Thymus (tissue), 11 donors: ENCODE measurements around the gene TMEM132D. TPM values are rescaled to one million over a fixed set of nuclear protein-coding genes. Genes with fewer than 3 reads are reported as not detected.
"Not testable (repeated sequence)": the region's sequence is repeated elsewhere in the genome, so short reads cannot be mapped to it uniquely, and the experiment has no call there.

Experiments used
- DNase-seq, 9 donors: peaks; one replicate each; pipeline ENCODE4 v3.0.0-alpha.2; 2013; ENCODE audit warnings: low spot score in 9 of 9, low read depth in 6 of 9, missing footprints in 1 of 9
- H3K27ac ChIP-seq, 2 donors: one replicate each; pipeline ENCODE4 v1.5.1; 2013; ENCODE audit warnings: control low read depth in 1 of 2, low read depth in 1 of 2, low read length in 1 of 2, mild to moderate bottlenecking in 1 of 2, moderate library complexity in 1 of 2
- H3K27me3 ChIP-seq, 2 donors: one replicate each; pipeline ENCODE4 v1.5.1; 2013; ENCODE audit warnings: low read length in 1 of 2; ENCODE audit not compliant: control insufficient read depth in 2 of 2, insufficient read depth in 1 of 2
- H3K36me3 ChIP-seq, 2 donors: one replicate each; pipeline ENCODE4 v1.5.1; 2013; ENCODE audit warnings: low read length in 1 of 2, mild to moderate bottlenecking in 1 of 2, moderate library complexity in 1 of 2; ENCODE audit not compliant: control insufficient read depth in 2 of 2, insufficient read depth in 2 of 2
- H3K4me1 ChIP-seq, 2 donors: one replicate each; pipeline ENCODE4 v1.5.1; 2013; ENCODE audit warnings: low read length in 2 of 2; ENCODE audit not compliant: control insufficient read depth in 2 of 2, insufficient read depth in 2 of 2
- H3K4me3 ChIP-seq, 2 donors: one replicate each; pipeline ENCODE4 v1.5.1; 2013; ENCODE audit warnings: low read length in 2 of 2, control low read depth in 1 of 2, mild to moderate bottlenecking in 1 of 2
- H3K9me3 ChIP-seq, 2 donors: one replicate each; pipeline ENCODE4 v1.5.1; 2013; ENCODE audit warnings: low read length in 1 of 2, mild to moderate bottlenecking in 1 of 2; ENCODE audit not compliant: control insufficient read depth in 2 of 2, insufficient read depth in 1 of 2
- WGBS: extraction: QIAGEN DNeasy Blood & Tissue Kit; methylation state at CpG from one replicate; pipeline ENCODE4 v1.1.7; 2013; 5-methylcytosine and 5-hydroxymethylcytosine counted together
- polyA plus RNA-seq: library from polyadenylated mRNA; stranded (reverse); fragments of 200-250 nt; gene quantifications from one replicate; pipeline ENCODE4 v1.2.3, GENCODE V29; 2013
- total RNA-seq: library from RNA; stranded (reverse); fragments of 120-200 nt; gene quantifications from one replicate; pipeline ENCODE4 v1.2.4, GENCODE V29; 2013
- donor health status: healthy.

Gene TMEM132D
- total and polyA plus RNA-seq, 2 donors, result 0.02 TPM; not detected in 1

DNA sequence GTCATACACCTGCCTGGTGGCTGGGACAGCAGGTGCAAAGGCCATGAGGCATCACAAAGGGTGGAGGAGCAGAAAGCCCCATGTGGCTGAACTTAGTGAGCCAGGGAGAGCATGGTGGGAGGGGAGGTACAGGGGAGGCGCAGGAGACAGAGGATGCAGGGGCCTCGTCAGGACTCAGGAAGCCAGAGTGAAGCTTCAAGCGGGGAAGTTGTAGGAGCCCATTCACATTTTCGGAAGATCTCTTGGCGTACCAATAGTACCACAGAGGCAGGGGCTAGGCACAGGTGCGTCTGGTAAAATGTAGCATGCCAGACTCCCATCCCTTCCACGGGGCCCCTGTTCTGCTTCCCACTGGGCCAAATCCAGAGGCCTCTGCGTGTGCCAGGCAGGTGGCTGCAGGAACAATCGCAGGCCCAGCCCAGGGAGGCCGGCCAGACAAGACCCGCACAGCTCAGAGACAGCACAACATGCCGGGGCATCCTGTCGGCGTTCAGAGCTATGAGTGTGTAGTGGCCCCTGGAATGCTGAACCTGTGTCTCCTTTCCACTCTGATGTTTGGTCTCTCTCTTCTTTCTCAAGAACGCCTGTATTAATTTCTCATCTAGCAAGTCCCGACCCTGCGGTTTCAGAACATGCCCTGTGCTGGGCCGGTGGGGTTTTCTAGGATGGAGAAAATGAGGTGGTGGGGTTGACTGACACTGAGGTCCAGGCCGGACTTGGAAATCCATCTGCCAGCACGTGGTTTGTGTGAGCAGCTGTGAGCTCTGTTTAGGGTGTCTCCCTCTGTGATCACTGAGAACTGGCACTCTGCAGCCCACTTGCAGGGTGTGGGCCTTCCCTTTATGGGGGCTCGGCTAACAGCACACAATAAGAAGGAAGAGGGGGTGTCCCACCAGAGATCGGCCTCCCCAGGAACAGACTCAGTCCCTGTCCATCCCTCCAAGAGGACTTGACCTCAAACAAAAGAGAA lies 5.5 kb upstream of the TMEM132D start:
- H3K27me3 ChIP-seq, result peaks cover 8 to 11% of the 10 kb centered on the region in 2 donors
- no peaks in the 10 kb centered on the region for H3K9me3 ChIP-seq
- no peak for DNase-seq

DNA sequence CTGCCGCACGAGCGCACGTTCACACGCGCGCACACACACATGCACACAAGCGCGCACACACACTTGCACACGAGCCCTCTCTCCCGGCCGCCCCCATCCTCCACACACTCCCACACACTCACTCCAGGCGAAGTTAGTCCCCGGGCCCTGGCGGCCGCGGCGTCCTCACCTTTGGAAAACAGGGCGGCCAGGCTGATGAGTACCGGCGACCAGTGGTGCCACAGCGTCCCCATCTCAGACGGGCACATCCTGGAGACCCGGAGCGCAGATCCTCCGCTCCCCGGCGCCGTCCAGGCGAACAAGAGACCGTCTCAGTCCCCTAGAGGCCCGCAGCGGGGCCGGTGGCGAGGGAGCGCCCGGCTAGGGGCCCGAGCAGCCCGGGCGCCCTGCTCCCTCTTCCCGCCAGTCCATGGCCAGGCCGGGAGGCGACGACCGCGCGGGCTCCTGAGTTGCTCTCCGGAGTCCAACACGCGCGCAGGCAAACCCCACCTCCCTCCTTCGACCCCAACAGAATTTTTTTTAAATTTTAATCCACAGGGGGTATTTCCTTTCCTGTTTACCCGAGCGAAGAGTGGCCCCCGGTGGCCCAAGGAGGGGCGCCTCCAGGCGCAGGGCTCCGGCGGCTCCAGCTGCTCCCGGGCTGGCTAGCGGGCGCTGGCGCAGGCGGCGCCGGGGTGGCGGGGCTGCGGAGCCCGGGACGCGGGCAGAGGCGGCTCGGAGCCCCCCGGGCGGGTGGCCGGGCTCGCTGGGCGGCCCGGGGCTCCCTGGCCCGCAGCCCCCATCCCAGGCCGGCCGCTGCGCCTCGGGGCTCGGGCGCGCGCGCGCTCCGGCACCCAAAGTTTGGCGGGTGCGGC lies 506 bp downstream of the TMEM132D start:
- Histone ChIP-seq H3K27ac (no peak overlapping the region), H3K36me3 (no peaks in the 10 kb centered on the region), H3K27me3 (peaks cover 30 to 34% of the 10 kb centered on the region in 2 donors), H3K9me3 (no peaks in the 10 kb centered on the region), H3K4me3 (no peak overlapping the region), H3K4me1 (no peaks in the 10 kb centered on the region)
- WGBS, result 6% methylated on average over 93 of the region's 93 CpGs
- DNase-seq, result no peak

More for the DNA sequence above, 5.5 kb upstream of the TMEM132D start:
- no peaks in the 10 kb centered on the region for H3K36me3 ChIP-seq
- no peak overlapping the region for H3K27ac ChIP-seq
- H3K4me3 ChIP-seq, result no peak overlapping the region
- 90% methylated on average over 22 of the region's 22 CpGs for WGBS
- H3K4me1 ChIP-seq, result no peaks in the 10 kb centered on the region

DNA sequence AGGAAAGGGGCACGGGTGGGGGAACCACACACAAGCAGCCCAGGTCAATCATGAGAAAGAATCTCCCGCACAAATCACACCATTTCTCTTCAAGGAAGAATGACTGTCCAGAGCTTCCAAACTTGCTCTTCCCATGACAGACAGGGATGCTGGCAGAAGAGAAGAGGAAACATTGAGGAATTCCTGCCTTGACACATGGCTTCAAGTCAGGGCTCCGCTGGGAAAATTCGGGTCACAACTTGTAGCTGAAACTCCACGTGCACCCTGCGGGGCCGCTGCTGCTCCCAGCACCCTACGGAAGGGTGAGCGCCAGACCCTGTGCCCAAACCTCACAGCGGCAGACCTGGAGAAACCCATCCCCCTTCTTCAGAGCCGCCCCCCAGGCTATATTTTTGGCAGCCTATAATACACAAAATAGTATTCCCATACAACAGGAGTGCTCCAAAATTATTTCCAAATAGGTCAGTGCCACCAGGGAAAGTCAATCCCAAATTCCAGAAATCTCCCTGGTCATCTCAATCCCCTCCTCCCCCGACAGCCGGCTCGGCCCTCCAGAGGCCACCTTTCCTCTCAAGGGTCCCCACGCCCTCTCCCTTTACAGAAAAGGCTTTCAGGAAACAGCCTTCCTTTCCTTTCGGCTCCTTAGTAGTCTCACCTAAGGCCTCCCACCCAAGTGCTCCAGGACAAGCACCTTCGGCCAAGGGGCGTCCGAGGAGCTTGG lies 1.3 kb downstream of the TMEM132D start:
- no peak for DNase-seq
- H3K27ac ChIP-seq, result no peak overlapping the region
- no peaks in the 10 kb centered on the region for H3K4me1 ChIP-seq
- peaks cover 30 to 34% of the 10 kb centered on the region in 2 donors for H3K27me3 ChIP-seq
- 8% methylated on average over 19 of the region's 19 CpGs for WGBS
- H3K9me3 ChIP-seq, result no peaks in the 10 kb centered on the region
- no peaks in the 10 kb centered on the region for H3K36me3 ChIP-seq
- no peak overlapping the region for H3K4me3 ChIP-seq

DNA sequence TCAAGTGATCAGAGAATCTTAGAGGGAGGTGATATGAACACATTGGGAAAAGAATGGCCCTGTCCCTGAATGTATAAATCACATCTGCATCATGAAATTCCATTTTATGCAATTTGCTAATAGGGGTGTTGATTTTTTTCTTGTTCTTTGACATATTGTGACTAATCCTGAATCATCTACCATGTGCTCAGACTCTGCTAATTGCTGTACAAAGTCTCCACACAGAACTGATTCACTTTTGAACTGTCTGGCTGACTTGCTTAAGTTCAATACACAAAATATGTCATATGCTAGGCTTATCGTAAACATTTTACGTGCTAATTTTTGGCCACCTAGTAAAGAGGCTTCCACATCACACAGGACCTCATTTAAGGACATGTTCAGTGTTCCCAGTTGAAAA lies 2.6 kb downstream of the TMEM132D start:
- no peak overlapping the region for H3K27ac ChIP-seq
- 97% methylated on average over 2 of the region's 2 CpGs for WGBS
- H3K27me3 ChIP-seq, result peaks cover 30 to 34% of the 10 kb centered on the region in 2 donors

DNA sequence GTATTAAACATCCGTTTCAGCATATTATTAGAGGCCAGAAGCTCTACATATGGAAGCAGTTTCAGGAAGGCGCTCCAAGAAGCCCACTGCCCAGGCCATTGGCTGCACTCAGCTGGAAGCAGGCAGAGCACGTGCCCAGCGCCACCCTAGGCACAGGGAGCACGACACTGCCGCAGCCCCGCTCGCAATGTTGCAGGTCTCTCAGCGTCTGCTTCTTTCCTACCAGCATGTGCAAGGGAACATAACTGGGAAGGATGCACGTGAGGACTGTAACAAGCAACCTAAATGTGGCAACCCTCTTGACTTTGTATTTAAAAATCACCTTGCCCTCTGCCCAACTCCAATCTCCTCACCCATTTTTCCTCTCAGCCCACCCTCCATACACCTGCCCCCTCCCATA lies 3.5 kb downstream of the TMEM132D start:
- H3K27me3 ChIP-seq, result peaks cover 29 to 34% of the 10 kb centered on the region in 2 donors
- DNase-seq, result no peak
- H3K27ac ChIP-seq, result no peak overlapping the region

More for the DNA sequence above, 2.6 kb downstream of the TMEM132D start:
- Histone ChIP-seq H3K4me1 (no peaks in the 10 kb centered on the region), H3K36me3 (no peaks in the 10 kb centered on the region), H3K4me3 (no peak overlapping the region), H3K9me3 (no peaks in the 10 kb centered on the region)
- no peak for DNase-seq

DNA sequence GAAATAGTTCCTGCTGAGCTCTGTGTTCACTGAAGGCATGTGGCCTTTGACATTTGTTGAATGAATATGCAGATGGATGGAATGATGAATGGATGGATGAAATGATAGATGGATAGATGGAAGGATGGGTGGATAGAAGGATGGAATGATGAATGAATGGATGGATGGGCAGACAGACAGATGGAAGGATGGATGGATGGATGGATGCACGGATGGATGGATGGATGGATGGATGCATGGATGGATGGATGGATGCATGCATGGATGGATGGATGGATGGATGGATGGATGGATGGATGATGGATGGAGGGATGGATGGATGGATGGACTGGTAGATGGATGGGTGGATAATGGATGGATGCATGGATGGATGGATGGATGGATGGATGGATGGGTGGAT lies 4.8 kb downstream of the TMEM132D start:
- peaks cover 16 to 23% of the 10 kb centered on the region in 2 donors for H3K27me3 ChIP-seq
- WGBS, result 85% methylated on average over 1 of the region's 1 CpG
- H3K4me3 ChIP-seq, DNase-seq, H3K9me3 ChIP-seq, H3K27ac ChIP-seq, H3K4me1 ChIP-seq, H3K36me3 ChIP-seq: not testable (repeated sequence)

More for the DNA sequence above, 3.5 kb downstream of the TMEM132D start:
- 90% methylated on average over 10 of the region's 10 CpGs for WGBS
- Histone ChIP-seq H3K4me1 (no peaks in the 10 kb centered on the region), H3K9me3 (no peaks in the 10 kb centered on the region), H3K36me3 (no peaks in the 10 kb centered on the region), H3K4me3 (no peak overlapping the region)

DNA sequence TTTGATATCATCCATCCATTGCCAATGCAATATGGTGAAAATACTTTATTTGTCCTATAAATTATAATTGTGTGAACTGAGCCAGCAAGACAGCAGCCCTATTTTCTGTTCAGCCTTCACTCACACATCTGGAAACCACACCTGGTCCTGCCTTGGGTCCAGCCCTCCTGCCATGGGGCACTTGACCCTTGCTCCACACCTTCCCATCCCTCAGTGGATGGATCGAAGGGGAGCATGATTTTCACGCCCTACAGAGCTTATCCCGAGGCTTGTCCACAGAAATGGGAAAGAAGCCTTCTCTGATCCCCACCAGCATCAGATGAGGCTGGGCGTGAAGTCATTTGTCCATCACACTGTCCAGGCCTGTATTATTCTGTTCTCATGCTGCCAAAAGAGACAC lies 10.1 kb downstream of the TMEM132D start:
- no peak for DNase-seq
- no peaks in the 10 kb centered on the region for H3K27me3 ChIP-seq
- WGBS, result 90% methylated on average over 4 of the region's 4 CpGs
- H3K27ac ChIP-seq, result no peak overlapping the region
- no peaks in the 10 kb centered on the region for H3K4me1 ChIP-seq
- no peaks in the 10 kb centered on the region for H3K9me3 ChIP-seq
- H3K36me3 ChIP-seq, result no peaks in the 10 kb centered on the region
- H3K4me3 ChIP-seq, result no peak overlapping the region

DNA sequence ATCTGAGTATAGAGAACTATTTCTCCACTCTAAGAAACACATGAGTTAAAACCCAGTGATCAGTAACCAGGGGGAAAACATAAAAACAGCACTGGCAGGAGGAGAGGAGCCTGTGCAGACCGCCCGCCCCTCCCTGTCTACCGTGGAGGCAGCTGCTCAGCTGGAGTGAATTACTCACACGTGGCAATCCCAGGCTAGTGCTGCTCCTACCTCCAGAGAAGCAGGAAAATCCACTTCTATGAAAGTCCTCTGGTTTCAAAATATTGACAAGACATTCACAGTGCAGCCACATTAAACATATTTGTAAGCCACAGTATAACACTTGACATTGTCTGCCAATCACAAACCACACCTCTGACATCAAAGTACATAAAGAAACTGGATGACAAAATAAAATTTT lies 16.7 kb downstream of the TMEM132D start:
- H3K27ac ChIP-seq, result no peak overlapping the region
- H3K27me3 ChIP-seq, result no peaks in the 10 kb centered on the region
- H3K4me1 ChIP-seq, result no peaks in the 10 kb centered on the region
- no peak for DNase-seq
- H3K36me3 ChIP-seq, result no peaks in the 10 kb centered on the region
- no peak overlapping the region for H3K4me3 ChIP-seq
- 52% methylated on average over 4 of the region's 4 CpGs for WGBS
- H3K9me3 ChIP-seq, result no peaks in the 10 kb centered on the region
